Upper lobe of left lung (tissue), 4 donors: ENCODE results near the gene TTLL4.

Experiments
- CTCF ChIP-seq, 6 experiments: fragments of 450-650 bp in 4 of 6; fragments of 200-600 bp in 2 of 6; sonication (generic) in 2 of 6; IDR thresholded peaks; one replicate each; pipeline ENCODE4 v1.5.1; 2016 to 2019; ENCODE audit warnings: antibody characterized with exemption in 6 of 6
- EP300 ChIP-seq, 4 donors: sonication (generic); formaldehyde crosslinking; IDR thresholded peaks; one replicate each; pipeline ENCODE4 v1.5.1; 2017; ENCODE audit warnings: antibody characterized with exemption in 4 of 4, control low read depth in 2 of 4
- POLR2AphosphoS5 ChIP-seq, 2 donors: sonication (generic); formaldehyde crosslinking; IDR thresholded peaks; one replicate each; pipeline ENCODE4 v1.5.1; 2017; ENCODE audit warnings: antibody characterized with exemption in 2 of 2

GRCh38 chr2:218781691-218782527 is 71.3 kb downstream of the TTLL4 start, which contains the start of gene CYP27A1:
- TF ChIP-seq POLR2AphosphoS5 (IDR thresholded peaks at IDR 0.05) (peak in 1 of 2 donors; percentile 15), CTCF (IDR thresholded peaks at IDR 0.05) (no peak), EP300 (IDR thresholded peaks at IDR 0.05) (no peak)
